Subcutaneous abdominal adipose tissue (tissue), 5 donors: ENCODE measurements around the gene PLD1.

Experiments
- H3K27ac ChIP-seq: one replicate; pipeline ENCODE4 v1.7.0; 2013; ENCODE audit warnings: low read depth, mild to moderate bottlenecking, inconsistent platforms, low read length, moderate library complexity
- H3K27me3 ChIP-seq, 5 donors: one replicate each; pipeline ENCODE4 v1.7.0; 2013; ENCODE audit warnings: low read length in 5 of 5, inconsistent platforms in 1 of 5; ENCODE audit not compliant: control insufficient read depth in 5 of 5, insufficient read depth in 4 of 5
- H3K36me3 ChIP-seq, 5 donors: one replicate each; pipeline ENCODE4 v1.7.0; 2013; ENCODE audit warnings: low read length in 5 of 5; ENCODE audit not compliant: control insufficient read depth in 5 of 5, insufficient read depth in 5 of 5
- H3K4me1 ChIP-seq, 5 donors: one replicate each; pipeline ENCODE4 v1.7.0; 2013; ENCODE audit warnings: low read length in 5 of 5, mild to moderate bottlenecking in 3 of 5, moderate library complexity in 1 of 5; ENCODE audit not compliant: control insufficient read depth in 5 of 5, insufficient read depth in 5 of 5
- H3K4me3 ChIP-seq, 5 donors: one replicate each; pipeline ENCODE4 v1.7.0; 2013; ENCODE audit warnings: low read length in 5 of 5, low read depth in 1 of 5
- H3K9ac ChIP-seq, 5 donors: one replicate each; pipeline ENCODE4 v1.7.0; 2013; ENCODE audit warnings: low read length in 5 of 5, mild to moderate bottlenecking in 4 of 5, moderate library complexity in 3 of 5
- H3K9me3 ChIP-seq, 5 donors: one replicate each; pipeline ENCODE4 v1.7.0; 2013; ENCODE audit warnings: low read length in 5 of 5; ENCODE audit not compliant: control insufficient read depth in 5 of 5
- donor health status: healthy.
- donor health status: healthy.
- donor health status: healthy.
- donor health status: healthy.
- donor health status: healthy.

PLD1 gene

DNA sequence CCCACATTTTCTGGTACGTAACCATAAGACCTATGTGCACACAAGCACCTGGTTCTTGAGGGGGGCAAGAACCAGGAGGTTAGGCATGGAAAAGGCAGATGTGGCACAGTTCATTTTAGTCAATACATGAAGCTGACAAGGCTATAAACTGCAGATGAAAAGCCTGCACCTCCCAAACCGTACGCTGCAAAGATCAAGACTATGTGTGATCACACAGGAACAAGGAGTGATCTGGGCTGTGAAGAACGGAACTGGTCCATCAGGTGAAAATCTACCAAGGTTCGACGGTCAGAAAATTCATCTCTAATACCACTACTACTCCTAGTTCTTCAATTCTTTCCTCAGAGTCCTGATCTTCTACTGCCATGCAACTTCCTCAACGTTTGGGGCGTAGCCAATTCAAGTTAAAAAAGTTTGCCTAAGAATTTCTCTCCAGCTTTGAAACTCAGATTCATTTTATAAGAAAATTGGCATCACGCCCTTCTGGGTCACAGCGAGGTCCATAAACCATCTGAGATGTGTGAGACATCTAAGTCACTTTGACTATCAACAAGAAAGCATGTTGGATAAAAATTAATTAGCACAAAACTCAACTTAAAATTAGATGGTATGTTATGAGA is 41.9 kb downstream of the PLD1 start:
- no peak overlapping the region for H3K27ac ChIP-seq

GRCh38 chr3:171765511-171765887 is 44.8 kb downstream of the PLD1 start:
- no peaks in the 10 kb centered on the region for H3K27me3 ChIP-seq
- H3K36me3 ChIP-seq = no peaks in the 10 kb centered on the region
- H3K4me1 ChIP-seq = peaks cover 2 to 27% (median 22%) of the 10 kb centered on the region in 5 donors
- no peak overlapping the region for H3K4me3 ChIP-seq
- no peak overlapping the region for H3K9ac ChIP-seq
- no peak overlapping the region for H3K27ac ChIP-seq
- H3K9me3 ChIP-seq = no peaks in the 10 kb centered on the region

More for the DNA sequence above, 41.9 kb downstream of the PLD1 start:
- Histone ChIP-seq H3K9me3 (no peaks in the 10 kb centered on the region), H3K36me3 (no peaks in the 10 kb centered on the region), H3K9ac (no peak overlapping the region), H3K4me3 (no peak overlapping the region), H3K27me3 (no peaks in the 10 kb centered on the region), H3K4me1 (peaks cover 2 to 49% (median 39%) of the 10 kb centered on the region in 5 donors)

GRCh38 chr3:171763392-171763791 is 46.9 kb downstream of the PLD1 start:
- H3K27ac ChIP-seq = no peak overlapping the region
- H3K9ac ChIP-seq = no peak overlapping the region
- H3K36me3 ChIP-seq = no peaks in the 10 kb centered on the region
- no peak overlapping the region for H3K4me3 ChIP-seq
- H3K27me3 ChIP-seq = no peaks in the 10 kb centered on the region
- peaks cover 2 to 7% (median 4%) of the 10 kb centered on the region in 5 donors for H3K4me1 ChIP-seq
- no peaks in the 10 kb centered on the region for H3K9me3 ChIP-seq

GRCh38 chr3:171760477-171760876 is 49.8 kb downstream of the PLD1 start:
- Histone ChIP-seq H3K27ac (no peak overlapping the region), H3K4me1 (no peaks in the 10 kb centered on the region), H3K36me3 (no peaks in the 10 kb centered on the region), H3K4me3 (no peak overlapping the region), H3K9me3 (no peaks in the 10 kb centered on the region), H3K27me3 (no peaks in the 10 kb centered on the region), H3K9ac (no peak overlapping the region)

DNA sequence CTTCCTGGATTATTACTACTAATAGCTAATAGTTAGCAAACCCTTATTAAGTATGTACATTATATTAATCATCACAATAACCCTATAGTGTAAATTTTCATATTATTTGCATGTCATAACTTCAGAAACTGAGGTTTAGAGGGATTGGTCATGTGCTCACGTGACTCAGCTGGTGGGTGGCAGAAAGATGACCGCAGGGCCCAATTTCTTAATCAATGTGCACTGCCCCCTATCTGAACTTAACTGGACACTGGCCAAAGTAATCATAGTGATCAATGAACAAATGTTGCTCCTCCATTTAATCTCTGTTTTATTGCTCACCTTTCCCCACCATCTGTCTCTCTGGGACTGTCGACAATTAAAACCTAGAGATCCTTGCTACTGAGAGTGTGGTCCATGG is 52.2 kb downstream of the PLD1 start:
- Histone ChIP-seq H3K27ac (no peak overlapping the region), H3K4me3 (no peak overlapping the region), H3K4me1 (peaks cover 0 to 4% (median 4%) of the 10 kb centered on the region in 5 donors), H3K27me3 (no peaks in the 10 kb centered on the region), H3K9ac (no peak overlapping the region), H3K36me3 (no peaks in the 10 kb centered on the region), H3K9me3 (no peaks in the 10 kb centered on the region)

- no peak overlapping the region for H3K27ac ChIP-seq
Observed at GRCh38 chr3:171757361-171758034, 52.8 kb downstream of the PLD1 start.

DNA sequence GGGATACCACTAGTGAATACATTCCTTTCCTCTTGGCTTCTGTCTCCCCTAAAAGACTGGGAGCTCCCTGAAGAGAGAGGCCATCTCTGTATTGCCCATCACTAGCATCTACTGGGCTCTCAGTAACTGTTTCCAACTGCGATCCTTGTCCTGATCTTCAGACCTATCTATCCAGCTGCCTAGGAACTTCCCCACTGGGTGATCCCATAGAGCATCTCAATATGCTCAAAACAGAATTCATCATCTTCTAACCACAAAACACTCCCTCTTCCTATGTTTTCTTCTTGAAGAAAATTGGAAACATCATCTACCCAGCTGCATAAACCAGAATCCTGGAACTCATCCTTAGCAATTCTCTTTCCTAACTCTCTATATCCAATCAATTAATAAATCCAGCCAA is 54.6 kb downstream of the PLD1 start:
- Histone ChIP-seq H3K4me3 (no peak overlapping the region), H3K27ac (no peak overlapping the region), H3K4me1 (peaks cover 0 to 8% (median 4%) of the 10 kb centered on the region in 5 donors), H3K36me3 (no peaks in the 10 kb centered on the region), H3K9me3 (no peaks in the 10 kb centered on the region), H3K27me3 (no peaks in the 10 kb centered on the region), H3K9ac (no peak overlapping the region)

More at GRCh38 chr3:171757361-171758034, 52.8 kb downstream of the PLD1 start:
- H3K36me3 ChIP-seq = no peaks in the 10 kb centered on the region
- no peaks in the 10 kb centered on the region for H3K9me3 ChIP-seq
- H3K27me3 ChIP-seq = no peaks in the 10 kb centered on the region
- H3K9ac ChIP-seq = no peak overlapping the region
- peaks cover 0 to 8% (median 4%) of the 10 kb centered on the region in 5 donors for H3K4me1 ChIP-seq
- no peak overlapping the region for H3K4me3 ChIP-seq

DNA sequence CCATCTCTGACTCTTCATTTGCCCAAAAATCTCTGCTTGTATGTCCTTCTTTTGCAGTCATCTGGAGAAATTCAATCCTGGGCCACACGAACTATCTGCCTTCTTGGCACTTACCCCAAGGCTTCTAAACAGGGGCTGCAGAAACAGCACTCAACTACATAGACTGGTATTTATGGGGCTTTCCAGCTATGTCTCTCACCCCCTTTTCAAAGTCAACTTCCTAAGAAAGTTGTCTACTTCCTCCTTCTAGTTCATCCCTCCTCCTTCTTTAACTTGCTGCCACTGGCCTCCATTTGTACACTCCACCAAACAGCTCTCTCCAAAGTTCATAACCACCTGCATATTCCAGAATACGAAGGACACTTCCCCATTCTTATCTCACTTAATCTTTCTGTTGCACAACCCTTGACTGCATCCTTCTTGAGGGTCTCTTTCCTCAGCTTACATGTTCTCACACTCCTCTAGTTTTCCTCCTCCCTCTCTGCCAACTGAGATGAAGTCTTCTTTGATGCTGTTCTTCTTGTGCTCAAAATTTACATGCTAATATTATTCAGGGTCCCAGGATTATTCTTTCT is 55.2 kb downstream of the PLD1 start:
- H3K36me3 ChIP-seq = no peaks in the 10 kb centered on the region
- H3K27ac ChIP-seq = no peak overlapping the region
- no peak overlapping the region for H3K9ac ChIP-seq
- no peaks in the 10 kb centered on the region for H3K27me3 ChIP-seq
- H3K4me1 ChIP-seq = peaks cover 0 to 8% (median 4%) of the 10 kb centered on the region in 5 donors
- H3K9me3 ChIP-seq = no peaks in the 10 kb centered on the region
- no peak overlapping the region for H3K4me3 ChIP-seq

DNA sequence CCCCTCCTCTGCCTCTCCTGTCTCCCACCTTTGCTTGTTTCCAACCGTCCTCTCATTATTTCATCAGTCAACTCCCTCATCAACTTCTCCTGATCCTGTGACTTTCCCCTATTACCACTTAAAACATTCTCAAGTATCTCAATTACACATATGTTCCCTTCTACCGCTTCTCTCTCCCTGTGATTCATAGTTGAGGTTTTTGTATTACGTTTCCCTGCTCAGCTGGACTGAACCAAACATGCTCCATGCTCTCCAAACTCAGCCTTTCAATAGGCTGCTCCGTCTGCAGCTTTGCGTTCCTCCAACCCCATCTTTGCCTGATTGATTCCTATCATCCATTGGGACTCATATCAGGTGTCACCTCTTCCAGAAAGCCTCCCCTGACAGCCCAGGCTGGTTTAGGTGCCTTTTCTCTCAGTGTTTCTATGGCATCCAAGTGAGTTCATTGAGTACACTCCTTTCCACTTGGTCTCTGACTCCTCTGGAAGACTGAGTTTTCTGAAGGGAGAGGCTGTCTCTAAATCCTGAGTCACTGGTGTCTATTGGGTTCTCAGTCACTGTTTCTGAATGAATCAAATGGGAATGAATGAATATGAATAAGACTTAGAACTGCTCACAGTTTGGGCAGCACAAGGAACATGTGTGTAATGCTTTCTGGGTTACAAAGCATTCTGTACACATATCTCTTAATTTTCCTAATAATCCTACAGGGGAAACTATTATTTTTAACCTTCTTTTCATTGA is 56.4 kb downstream of the PLD1 start:
- no peak overlapping the region for H3K4me3 ChIP-seq
- H3K27me3 ChIP-seq = no peaks in the 10 kb centered on the region
- no peaks in the 10 kb centered on the region for H3K9me3 ChIP-seq
- no peak overlapping the region for H3K9ac ChIP-seq
- no peaks in the 10 kb centered on the region for H3K36me3 ChIP-seq
- H3K27ac ChIP-seq = no peak overlapping the region
- peaks cover 0 to 8% (median 4%) of the 10 kb centered on the region in 5 donors for H3K4me1 ChIP-seq

GRCh38 chr3:171753025-171753472 is 57.2 kb downstream of the PLD1 start:
- Histone ChIP-seq H3K4me1 (peaks cover 0 to 13% (median 4%) of the 10 kb centered on the region in 5 donors), H3K27ac (no peak overlapping the region)

More at GRCh38 chr3:171753025-171753472, 57.2 kb downstream of the PLD1 start:
- H3K36me3 ChIP-seq = peaks cover 0 to 3% (median 0%) of the 10 kb centered on the region in 5 donors
- no peaks in the 10 kb centered on the region for H3K27me3 ChIP-seq
- no peak overlapping the region for H3K4me3 ChIP-seq
- H3K9ac ChIP-seq = no peak overlapping the region
- H3K9me3 ChIP-seq = no peaks in the 10 kb centered on the region
